ENCODE measurements around the gene MFNG.
A peak's percentile ranks its signal among the peaks of the same experiment; 100 is the strongest.

Gene MFNG

GRCh38 chr22:37443977-37444376, 42.2 kb downstream of the MFNG start:
- DNase-seq: no peak

- no peak for DNase-seq
Measured at GRCh38 chr22:37443086-37443485, 43.1 kb downstream of the MFNG start.

- no peak for DNase-seq
Measured at GRCh38 chr22:37442537-37442936, 43.6 kb downstream of the MFNG start.

- no peak for DNase-seq
Measured at GRCh38 chr22:37442135-37442534, 44.0 kb downstream of the MFNG start.

- no peak for DNase-seq
Measured at GRCh38 chr22:37440875-37441274, 45.3 kb downstream of the MFNG start.

- DNase-seq: no peak
Measured at GRCh38 chr22:37439347-37439746, 46.8 kb downstream of the MFNG start.

- no peak for DNase-seq
Measured at GRCh38 chr22:37435970-37436603, 50.1 kb downstream of the MFNG start.

- no peak for DNase-seq
Measured at GRCh38 chr22:37433786-37434185, 52.4 kb downstream of the MFNG start.

- DNase-seq: no peak
Measured at GRCh38 chr22:37432708-37433054, 53.5 kb downstream of the MFNG start.

GRCh38 chr22:37431801-37432707, 54.1 kb downstream of the MFNG start:
- DNase-seq: no peak

- DNase-seq: no peak
Measured at GRCh38 chr22:37431366-37431765, 54.8 kb downstream of the MFNG start.

- DNase-seq: no peak
Measured at GRCh38 chr22:37430941-37431340, 55.2 kb downstream of the MFNG start.

- peak; percentile 59 for DNase-seq
Measured at GRCh38 chr22:37428649-37429586, 57.3 kb downstream of the MFNG start.

- no peak for DNase-seq
Measured at GRCh38 chr22:37427711-37428635, 58.2 kb downstream of the MFNG start.

GRCh38 chr22:37427135-37427710, 59.0 kb downstream of the MFNG start, which contains the start of gene ELFN2:
Gene ELFN2 (minus strand): TSS chr22:37427479. CDS start chr22:37375534, 51,945 bp downstream.
- DNase-seq: no peak

- DNase-seq: no peak
Measured at GRCh38 chr22:37426706-37427134, 59.5 kb downstream of the MFNG start.

GRCh38 chr22:37425800-37426705, 60.1 kb downstream of the MFNG start:
- no peak for DNase-seq

- DNase-seq: no peak
Measured at GRCh38 chr22:37425369-37425768, 60.8 kb downstream of the MFNG start.

- no peak for DNase-seq
Measured at GRCh38 chr22:37423283-37423682, 62.9 kb downstream of the MFNG start.

- no peak for DNase-seq
Measured at GRCh38 chr22:37421468-37421877, 64.7 kb downstream of the MFNG start.

Data from CD4-positive, alpha-beta T cell treated with Interleukin-21 for 1 hour (primary cell).